NCI-H2081 treated with DMSO at 0.1 percent for 48 hours (cell line): ENCODE data around the gene ANKRD13B.
"Not testable (repeated sequence)": the region's sequence is repeated elsewhere in the genome, so short reads cannot be mapped to it uniquely, and the experiment has no call there.

Experiments used
- DNase-seq: peaks from one replicate; lab custom pipeline; 2025; lab: John Stamatoyannopoulos, UW

Gene ANKRD13B

GRCh38 chr17:29592850-29593551 is at the start of gene ANKRD13B:
TSS of gene ANKRD13B (plus strand) at chr17:29593132. CDS start at chr17:29593622, 490 bp downstream.
- DNase-seq = no peak

GRCh38 chr17:29544066-29544465 is 48.9 kb upstream of the ANKRD13B start:
- DNase-seq = no peak

- DNase-seq = no peak
These were observed 46.8 kb upstream of the ANKRD13B start for GRCh38 chr17:29546085-29546484.

- no peak for DNase-seq
These were observed 46.1 kb upstream of the ANKRD13B start for GRCh38 chr17:29546830-29547229.

- no peak for DNase-seq
These were observed 43.6 kb upstream of the ANKRD13B start for GRCh38 chr17:29549177-29549923.

- no peak for DNase-seq
These were observed 37.1 kb upstream of the ANKRD13B start for GRCh38 chr17:29555840-29556239.

- DNase-seq = no peak
These were observed 35.7 kb upstream of the ANKRD13B start for GRCh38 chr17:29557085-29557738.

- no peak for DNase-seq
These were observed 35.2 kb upstream of the ANKRD13B start for GRCh38 chr17:29557739-29558116.

GRCh38 chr17:29558139-29558538 is 34.8 kb upstream of the ANKRD13B start:
- not testable (repeated sequence) for DNase-seq

GRCh38 chr17:29559640-29560039 is 33.3 kb upstream of the ANKRD13B start:
- no peak for DNase-seq

GRCh38 chr17:29560316-29560715 is 32.6 kb upstream of the ANKRD13B start:
- DNase-seq = no peak

GRCh38 chr17:29561554-29562517 is 31.1 kb upstream of the ANKRD13B start:
- no peak for DNase-seq

- no peak for DNase-seq
These were observed 30.3 kb upstream of the ANKRD13B start for GRCh38 chr17:29562615-29563014.

GRCh38 chr17:29563816-29564215 is 29.1 kb upstream of the ANKRD13B start:
- no peak for DNase-seq

GRCh38 chr17:29565643-29566472 is 27.1 kb upstream of the ANKRD13B start:
- no peak for DNase-seq

GRCh38 chr17:29566473-29567303 is 26.2 kb upstream of the ANKRD13B start, which contains the start of gene ABHD15:
TSS of gene ABHD15 (minus strand) at chr17:29567037. CDS start at chr17:29566966, 71 bp downstream.
- no peak for DNase-seq

GRCh38 chr17:29567304-29567553 is 25.7 kb upstream of the ANKRD13B start:
- DNase-seq = no peak

GRCh38 chr17:29567554-29568330 is 25.2 kb upstream of the ANKRD13B start:
- no peak for DNase-seq
